ENCODE data around the gene CLIC5.

Gene CLIC5

GRCh38 chr6:46057792-46058191 is 42.1 kb upstream of the CLIC5 start:
- no peaks in the 10 kb centered on the region for H3K36me3 ChIP-seq (ENCODE audit: insufficient read depth, low read length)
- no peak for TF ChIP-seq EZH2phosphoT487 (IDR thresholded peaks at IDR 0.05; ENCODE audit: borderline replicate concordance)
- TF ChIP-seq CTCF (conservative IDR thresholded peaks at IDR 0.05; ENCODE audit: low read length): no peak

GRCh38 chr6:46056906-46057529 is 41.4 kb upstream of the CLIC5 start:
- Histone ChIP-seq H2AFZ (ENCODE audit: low read length) (no peak overlapping the region), H3K9ac (ENCODE audit: low read depth, low read length, poor library complexity, severe bottlenecking) (no peak overlapping the region), H3K36me3 (ENCODE audit: insufficient read depth, low read length) (no peaks in the 10 kb centered on the region), H3K4me2 (ENCODE audit: low read depth, low read length, poor library complexity, severe bottlenecking) (no peak overlapping the region), H3K9me3 (ENCODE audit: insufficient read depth, low read depth, low read length) (no peaks in the 10 kb centered on the region), H3K4me3 (ENCODE audit: low read length, poor library complexity, severe bottlenecking) (no peak overlapping the region), H3K79me2 (ENCODE audit: insufficient read depth, low read length) (no peaks in the 10 kb centered on the region), H3K9me2 (replicated peaks; ENCODE audit: low read depth, low read length) (no peaks in the 10 kb centered on the region), H3K4me1 (ENCODE audit: insufficient read depth, low read length, poor library complexity, severe bottlenecking) (no peaks in the 10 kb centered on the region), H3F3A (ENCODE audit: low read depth) (no peaks in the 10 kb centered on the region), H3K27me3 (ENCODE audit: insufficient read depth, low read length, poor library complexity, severe bottlenecking) (peaks cover 7% of the 10 kb centered on the region), H4K20me1 (ENCODE audit: insufficient read depth, low read length, poor library complexity, severe bottlenecking) (no peaks in the 10 kb centered on the region)
- TF ChIP-seq EZH2phosphoT487 (IDR thresholded peaks at IDR 0.05; ENCODE audit: borderline replicate concordance) (no peak), CTCF (conservative IDR thresholded peaks at IDR 0.05; ENCODE audit: low read length) (no peak)

More at GRCh38 chr6:46057792-46058191, 42.1 kb upstream of the CLIC5 start:
- H3K9ac ChIP-seq (ENCODE audit: low read depth, low read length, poor library complexity, severe bottlenecking): no peak overlapping the region
- peaks cover 4% of the 10 kb centered on the region for H3K27me3 ChIP-seq (ENCODE audit: insufficient read depth, low read length, poor library complexity, severe bottlenecking)
- no peaks in the 10 kb centered on the region for H3K4me1 ChIP-seq (ENCODE audit: insufficient read depth, low read length, poor library complexity, severe bottlenecking)
- H2AFZ ChIP-seq (ENCODE audit: low read length): no peak overlapping the region
- no peak overlapping the region for H3K4me3 ChIP-seq (ENCODE audit: low read length, poor library complexity, severe bottlenecking)
- no peaks in the 10 kb centered on the region for H3K79me2 ChIP-seq (ENCODE audit: insufficient read depth, low read length)
- no peaks in the 10 kb centered on the region for H3K9me3 ChIP-seq (ENCODE audit: insufficient read depth, low read depth, low read length)
- no peaks in the 10 kb centered on the region for H3K9me2 ChIP-seq (replicated peaks; ENCODE audit: low read depth, low read length)
- H4K20me1 ChIP-seq (ENCODE audit: insufficient read depth, low read length, poor library complexity, severe bottlenecking): no peaks in the 10 kb centered on the region
- H3K4me2 ChIP-seq (ENCODE audit: low read depth, low read length, poor library complexity, severe bottlenecking): no peak overlapping the region
- H3F3A ChIP-seq (ENCODE audit: low read depth): no peaks in the 10 kb centered on the region

- Histone ChIP-seq H3K9ac (ENCODE audit: low read depth, low read length, poor library complexity, severe bottlenecking) (no peak overlapping the region), H3K9me3 (ENCODE audit: insufficient read depth, low read depth, low read length) (no peaks in the 10 kb centered on the region)
Measured at GRCh38 chr6:46054516-46054915, 38.9 kb upstream of the CLIC5 start.

More at GRCh38 chr6:46054516-46054915, 38.9 kb upstream of the CLIC5 start:
- Histone ChIP-seq H2AFZ (ENCODE audit: low read length) (no peak overlapping the region), H3K4me3 (ENCODE audit: low read length, poor library complexity, severe bottlenecking) (no peak overlapping the region), H3F3A (ENCODE audit: low read depth) (no peaks in the 10 kb centered on the region), H3K36me3 (ENCODE audit: insufficient read depth, low read length) (no peaks in the 10 kb centered on the region), H3K27me3 (ENCODE audit: insufficient read depth, low read length, poor library complexity, severe bottlenecking) (peaks cover 13% of the 10 kb centered on the region), H3K9me2 (replicated peaks; ENCODE audit: low read depth, low read length) (no peaks in the 10 kb centered on the region), H3K4me1 (ENCODE audit: insufficient read depth, low read length, poor library complexity, severe bottlenecking) (no peaks in the 10 kb centered on the region), H3K4me2 (ENCODE audit: low read depth, low read length, poor library complexity, severe bottlenecking) (no peak overlapping the region), H4K20me1 (ENCODE audit: insufficient read depth, low read length, poor library complexity, severe bottlenecking) (no peaks in the 10 kb centered on the region), H3K79me2 (ENCODE audit: insufficient read depth, low read length) (no peaks in the 10 kb centered on the region)
- TF ChIP-seq CTCF (conservative IDR thresholded peaks at IDR 0.05; ENCODE audit: low read length) (no peak), EZH2phosphoT487 (IDR thresholded peaks at IDR 0.05; ENCODE audit: borderline replicate concordance) (no peak)
